A549 (cell line): ENCODE data around the gene DNMT1. TPM values are rescaled to one million over a fixed set of nuclear protein-coding genes. Genes with fewer than 3 reads are reported as not detected.

ENCODE experiments used
- ATAC-seq, 2 experiments: fragments of 200-7000 bp in 1 of 2; fragments of >200 bp in 1 of 2; cut with Nextera tagmentation in 1 of 2; cut with Tn5 transposase in 1 of 2; 3 replicates each; pipeline versions ENCODE4 v1.8.0 to v1.9.1; 2018 to 2020; ENCODE audit warnings: mild to moderate bottlenecking in 1 of 2, moderate library complexity in 1 of 2
- CTCF ChIA-PET: fragments of 300-600 bp; sonication (Branson Sonifier 250); formaldehyde crosslinking; extraction: SDS; loops from one replicate; lab custom pipeline; 2021; ENCODE audit warnings: antibody characterized with exemption, inconsistent platforms; lab: Yijun Ruan, JAX
- POLR2A ChIA-PET: fragments of 350-600 bp; formaldehyde crosslinking; extraction: SDS; loops from one replicate; lab custom pipeline; 2021; ENCODE audit warnings: antibody characterized with exemption, inconsistent platforms; lab: Yijun Ruan, JAX
- DNase-seq, 2 experiments: peaks; one replicate each; pipeline versions ENCODE4 v3.0.0 to v3.0.0-alpha.2; 2011 to 2016; ENCODE audit warnings: low read depth in 1 of 2, low spot score in 1 of 2
- FAIRE-seq: peaks from 2 replicates; lab custom pipeline; 2011; peaks lifted over from hg19 to GRCh38; lab: Jason Lieb, UNC
- H3K27ac ChIP-seq, 2 experiments: fragments of >200 bp; sonication (Bioruptor Twin); formaldehyde crosslinking; 3 replicates each; pipeline ENCODE4 v1.5.1; 2016 to 2017
- H3K4me1 ChIP-seq: fragments of >200 bp; sonication (Bioruptor Twin); formaldehyde crosslinking; 3 replicates; pipeline ENCODE4 v1.6.1; 2016
- H3K4me2 ChIP-seq: fragments of >200 bp; sonication (Bioruptor Twin); formaldehyde crosslinking; 3 replicates; pipeline ENCODE4 v1.6.1; 2016
- H3K4me3 ChIP-seq: fragments of >200 bp; sonication (Bioruptor Twin); formaldehyde crosslinking; 3 replicates; pipeline ENCODE4 v1.5.1; 2016
- H3K9me3 ChIP-seq: fragments of >200 bp; sonication (Bioruptor Twin); formaldehyde crosslinking; 3 replicates; pipeline ENCODE4 v1.6.1; 2016
- CBX2 ChIP-seq: fragments of 200-600 bp; sonication (generic); IDR thresholded peaks from 2 replicates; pipeline ENCODE4 v1.6.1; 2016; ENCODE audit warnings: low read depth, mild to moderate bottlenecking, borderline replicate concordance
- CEBPB ChIP-seq, 2 experiments: fragments of >200 bp in 1 of 2; sonication (Bioruptor Twin) in 1 of 2; formaldehyde crosslinking in 1 of 2; IDR thresholded peaks; 2 replicates each; pipeline ENCODE4 v1.6.1; 2012 to 2016
- CHD2 ChIP-seq: fragments of 150-350 bp; IDR thresholded peaks from 2 replicates; pipeline ENCODE4 v1.6.1; 2014; ENCODE audit warnings: low read length; ENCODE audit not compliant: partially characterized antibody
- ELK1 ChIP-seq: fragments of 150-350 bp; IDR thresholded peaks from 2 replicates; pipeline ENCODE4 v1.6.1; 2014; ENCODE audit warnings: low read depth, mild to moderate bottlenecking, low read length
- FOXS1 ChIP-seq: fragments of 250-450 bp; sonication (Bioruptor Pico); IDR thresholded peaks from 2 replicates; pipeline ENCODE4 v1.5.0; 2020; ENCODE audit warnings: mild to moderate bottlenecking, moderate library complexity
- GATA3 ChIP-seq: IDR thresholded peaks from 2 replicates; pipeline ENCODE4 v1.6.1; 2012; ENCODE audit warnings: borderline replicate concordance
- HOXB5 ChIP-seq: fragments of 250-450 bp; sonication (Bioruptor Pico); IDR thresholded peaks from 2 replicates; pipeline ENCODE4 v1.5.0; 2020; ENCODE audit warnings: mild to moderate bottlenecking, moderate library complexity
- KDM5A ChIP-seq: fragments of 200-600 bp; sonication (generic); IDR thresholded peaks from 2 replicates; pipeline ENCODE4 v1.6.1; 2016; ENCODE audit warnings: antibody characterized with exemption, mild to moderate bottlenecking
- MAFK ChIP-seq: fragments of 450-650 bp; IDR thresholded peaks from 2 replicates; pipeline ENCODE4 v1.6.1; 2014; ENCODE audit not compliant: partially characterized antibody
- MAX ChIP-seq: IDR thresholded peaks from 2 replicates; pipeline ENCODE4 v1.6.1; 2012
- PHF8 ChIP-seq: fragments of 200-600 bp; sonication (generic); IDR thresholded peaks from 2 replicates; pipeline ENCODE4 v1.6.1; 2016; ENCODE audit warnings: low read depth, mild to moderate bottlenecking, antibody characterized with exemption, moderate library complexity, borderline replicate concordance
- POLR2A ChIP-seq: IDR thresholded peaks from 2 replicates; pipeline ENCODE4 v1.6.1; 2012; ENCODE audit warnings: mild to moderate bottlenecking, low read length
- POLR2AphosphoS2 ChIP-seq: conservative IDR thresholded peaks from 2 replicates; pipeline ENCODE4 v1.6.1; 2012; ENCODE audit warnings: low read length, improper control_type of control experiment, inconsistent platforms
- RARB ChIP-seq: fragments of 250-450 bp; sonication (Bioruptor Pico); IDR thresholded peaks from 2 replicates; pipeline ENCODE4 v1.8.0; 2021; ENCODE audit warnings: mild to moderate bottlenecking, moderate library complexity
- RCOR1 ChIP-seq: fragments of 150-350 bp; IDR thresholded peaks from 2 replicates; pipeline ENCODE4 v1.6.1; 2014; ENCODE audit warnings: antibody characterized with exemption, low read length, low read depth
- RFX5 ChIP-seq: fragments of 450-650 bp; IDR thresholded peaks from 2 replicates; pipeline ENCODE4 v1.7.1; 2014; ENCODE audit warnings: antibody characterized with exemption, mild to moderate bottlenecking, moderate library complexity
- RNF2 ChIP-seq: fragments of 200-600 bp; sonication (generic); IDR thresholded peaks from 2 replicates; pipeline ENCODE4 v1.6.1; 2016; ENCODE audit warnings: low read depth, mild to moderate bottlenecking, antibody characterized with exemption, moderate library complexity, borderline replicate concordance
- ZC3H11A ChIP-seq: fragments of 450-650 bp; IDR thresholded peaks from 2 replicates; pipeline ENCODE4 v1.6.1; 2014; ENCODE audit warnings: antibody characterized with exemption, mild to moderate bottlenecking
- ZFP36 ChIP-seq: fragments of 450-650 bp; IDR thresholded peaks from 2 replicates; pipeline ENCODE4 v1.6.1; 2014; ENCODE audit warnings: borderline replicate concordance; ENCODE audit not compliant: partially characterized antibody
- ZSCAN20 ChIP-seq: fragments of 250-450 bp; sonication (Bioruptor Pico); IDR thresholded peaks from 2 replicates; pipeline ENCODE4 v1.8.0; 2022; ENCODE audit warnings: mild to moderate bottlenecking, moderate library complexity
- WGBS: methylation state at CpG from one replicate; pipeline ENCODE4 v1.1.6; 2017; ENCODE audit errors: missing lambda C conversion rate; 5-methylcytosine and 5-hydroxymethylcytosine counted together
- polyA plus RNA-seq, 4 experiments: library from polyadenylated mRNA; depleted of rRNA in 3 of 4; stranded (reverse); fragments of >200 nt; fragmentation: RNase III in 1 of 4; extraction: RNeasy Plus Mini Kit Qiagen cat#74134 plus additional on column Dnase treatment in 1 of 4; gene quantifications; 2 replicates in 3 of 4; 3 replicates in 1 of 4; pipeline ENCODE4 v1.2.3, GENCODE V29; 2011 to 2017

DNMT1 gene
- polyA plus RNA-seq, 2 of the 4 experiments (the other 2 are of a cell fraction), result 85.2 to 86.2 TPM

GRCh38 chr19:10137751-10138682 is 56.7 kb downstream of the DNMT1 start:
- no peak overlapping the region for H3K4me3 ChIP-seq
- H3K9me3 ChIP-seq, result no peaks in the 10 kb centered on the region
- ATAC-seq (no peak; a peak in 2 of 6 replicates), DNase-seq (no peak), FAIRE-seq (no peak)
- TF ChIP-seq ELK1, result no peak
- no peak overlapping the region for H3K27ac ChIP-seq
- POLR2A ChIA-PET, result no interaction called here
- no peak overlapping the region for H3K4me2 ChIP-seq
- WGBS, result 89% methylated on average over 15 of the region's 38 CpGs
- no peaks in the 10 kb centered on the region for H3K4me1 ChIP-seq
- CTCF ChIA-PET, result interaction anchor here (0.6 to 2.5 kb wide), 4 partner anchors 9 to 180 kb away, joined by 3 to 7 read pairs (median 5); no protein-coding TSS in a partner anchor

GRCh38 chr19:10136936-10137335 is 57.8 kb downstream of the DNMT1 start:
- FAIRE-seq (no peak), DNase-seq (no peak), ATAC-seq (no peak)
- CTCF ChIA-PET, result interaction anchor here (0.7 to 1.8 kb wide), 4 partner anchors 12 to 370 kb away, joined by 3 to 5 read pairs (median 4); no protein-coding TSS in a partner anchor
- H3K4me2 ChIP-seq, result no peak overlapping the region
- no peak overlapping the region for H3K27ac ChIP-seq
- no peak for TF ChIP-seq FOXS1 (CRISPR knock-in tag)
- no peak for TF ChIP-seq CBX2
- no peak for TF ChIP-seq RARB (CRISPR knock-in tag)
- TF ChIP-seq ZSCAN20, result no peak
- no peak for TF ChIP-seq GATA3
- TF ChIP-seq ZFP36, result no peak
- no peak for TF ChIP-seq MAFK
- no peak for TF ChIP-seq ZC3H11A
- WGBS, result 100% methylated on average over 1 of the region's 14 CpGs
- POLR2A ChIA-PET, result no interaction called here
- no peak overlapping the region for H3K4me3 ChIP-seq
- H3K4me1 ChIP-seq, result peaks cover 2% of the 10 kb centered on the region; the same call in 1 of the 3 replicates
- no peaks in the 10 kb centered on the region for H3K9me3 ChIP-seq

- DNase-seq, result no peak
- Histone ChIP-seq H3K4me2 (no peak overlapping the region), H3K9me3 (no peaks in the 10 kb centered on the region), H3K27ac (no peak overlapping the region), H3K4me1 (peaks cover 6% of the 10 kb centered on the region; the same call in 2 of the 3 replicates), H3K4me3 (no peak overlapping the region)
- 97% methylated on average over 27 of the region's 39 CpGs for WGBS
- TF ChIP-seq FOXS1 (CRISPR knock-in tag) (no peak), ELK1 (no peak), RNF2 (no peak), KDM5A (no peak), PHF8 (no peak), RCOR1 (no peak), RFX5 (no peak), MAX (no peak), POLR2A (no peak), POLR2AphosphoS2 (no peak), CHD2 (no peak), HOXB5 (CRISPR knock-in tag) (no peak), CEBPB (IDR thresholded peaks at IDR 0.05) (no peak), ZFP36 (no peak)
- no peak for FAIRE-seq
- POLR2A ChIA-PET, result no interaction called here
- 0 out of 6 replicates have a peak, but pooled peaks of 1 of the 2 experiments have one; percentile 26 for ATAC-seq
- CTCF ChIA-PET, result interaction anchor here (1.8 kb wide), 1 partner anchor 10 kb away, joined by 5 read pairs; no protein-coding TSS in a partner anchor
These were observed 59.0 kb downstream of the DNMT1 start for GRCh38 chr19:10135551-10136334.
